RWPE2 (cell line): ENCODE results near the gene BMAL1.

Experiments
- ATAC-seq: fragments of 200-7000 bp; cut with Tn5 transposase; 3 replicates; pipeline ENCODE4 v1.9.1; 2021; ENCODE audit warnings: low read depth
- DNase-seq: peaks from one replicate; pipeline ENCODE4 v3.0.0-alpha.2; 2020; ENCODE audit warnings: low spot score
- H3K27ac ChIP-seq: fragments of 450-650 bp; 2 replicates; pipeline ENCODE4 v1.5.1; 2017; ENCODE audit warnings: mild to moderate bottlenecking; ENCODE audit not compliant: poor library complexity, severe bottlenecking
- H3K27me3 ChIP-seq: fragments of 250-450 bp; sonication (Bioruptor Pico); 2 replicates; pipeline ENCODE4 v1.5.1; 2021; ENCODE audit warnings: mild to moderate bottlenecking, moderate library complexity; ENCODE audit not compliant: insufficient read depth, poor library complexity, severe bottlenecking
- H3K36me3 ChIP-seq: fragments of 250-450 bp; sonication (Bioruptor Pico); 2 replicates; pipeline ENCODE4 v1.5.1; 2020; ENCODE audit warnings: low read depth, mild to moderate bottlenecking, moderate library complexity
- H3K4me1 ChIP-seq: fragments of 250-450 bp; sonication (Bioruptor Pico); 2 replicates; pipeline ENCODE4 v1.5.1; 2021; ENCODE audit warnings: mild to moderate bottlenecking, moderate library complexity; ENCODE audit not compliant: insufficient read depth, poor library complexity, severe bottlenecking
- H3K4me3 ChIP-seq: fragments of 250-450 bp; sonication (Bioruptor Pico); 2 replicates; pipeline ENCODE4 v1.5.1; 2021; ENCODE audit warnings: mild to moderate bottlenecking, moderate library complexity; ENCODE audit not compliant: severe bottlenecking
- H3K9me3 ChIP-seq: fragments of 250-450 bp; sonication (Bioruptor Pico); 2 replicates; pipeline ENCODE4 v1.5.1; 2021; ENCODE audit warnings: mild to moderate bottlenecking, moderate library complexity; ENCODE audit not compliant: severe bottlenecking
- TF ChIP-seq, protein P1 (sequence below): fragments of 450-650 bp; IDR thresholded peaks from one replicate; pipeline ENCODE4 v1.5.1; 2017; ENCODE audit warnings: mild to moderate bottlenecking, moderate library complexity; ENCODE audit not compliant: poor library complexity, severe bottlenecking

BMAL1 gene

GRCh38 chr11:13343931-13344717 is 66.5 kb downstream of the BMAL1 start:
- DNase-seq (no peak), ATAC-seq (peak; percentile 43; the same call in 2 of the 3 replicates)
- no peaks in the 10 kb centered on the region for H3K36me3 ChIP-seq
- TF ChIP-seq, protein P1, sequence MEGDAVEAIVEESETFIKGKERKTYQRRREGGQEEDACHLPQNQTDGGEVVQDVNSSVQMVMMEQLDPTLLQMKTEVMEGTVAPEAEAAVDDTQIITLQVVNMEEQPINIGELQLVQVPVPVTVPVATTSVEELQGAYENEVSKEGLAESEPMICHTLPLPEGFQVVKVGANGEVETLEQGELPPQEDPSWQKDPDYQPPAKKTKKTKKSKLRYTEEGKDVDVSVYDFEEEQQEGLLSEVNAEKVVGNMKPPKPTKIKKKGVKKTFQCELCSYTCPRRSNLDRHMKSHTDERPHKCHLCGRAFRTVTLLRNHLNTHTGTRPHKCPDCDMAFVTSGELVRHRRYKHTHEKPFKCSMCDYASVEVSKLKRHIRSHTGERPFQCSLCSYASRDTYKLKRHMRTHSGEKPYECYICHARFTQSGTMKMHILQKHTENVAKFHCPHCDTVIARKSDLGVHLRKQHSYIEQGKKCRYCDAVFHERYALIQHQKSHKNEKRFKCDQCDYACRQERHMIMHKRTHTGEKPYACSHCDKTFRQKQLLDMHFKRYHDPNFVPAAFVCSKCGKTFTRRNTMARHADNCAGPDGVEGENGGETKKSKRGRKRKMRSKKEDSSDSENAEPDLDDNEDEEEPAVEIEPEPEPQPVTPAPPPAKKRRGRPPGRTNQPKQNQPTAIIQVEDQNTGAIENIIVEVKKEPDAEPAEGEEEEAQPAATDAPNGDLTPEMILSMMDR: peak; percentile 91
- H3K27me3 ChIP-seq: no peaks in the 10 kb centered on the region
- H3K4me1 ChIP-seq: peaks cover 6% of the 10 kb centered on the region
- H3K27ac ChIP-seq: no peak overlapping the region
- no peaks in the 10 kb centered on the region for H3K9me3 ChIP-seq
- H3K4me3 ChIP-seq: no peak overlapping the region

- ATAC-seq (no peak), DNase-seq (no peak)
- TF ChIP-seq, protein P1: no peak
- H3K27me3 ChIP-seq: no peaks in the 10 kb centered on the region
- H3K4me1 ChIP-seq: no peaks in the 10 kb centered on the region
- H3K9me3 ChIP-seq: no peaks in the 10 kb centered on the region
- no peaks in the 10 kb centered on the region; the same call in 1 of the 2 replicates for H3K36me3 ChIP-seq
- H3K27ac ChIP-seq: no peak overlapping the region
- no peak overlapping the region for H3K4me3 ChIP-seq
Observed at GRCh38 chr11:13344818-13345217, 67.2 kb downstream of the BMAL1 start.

DNA sequence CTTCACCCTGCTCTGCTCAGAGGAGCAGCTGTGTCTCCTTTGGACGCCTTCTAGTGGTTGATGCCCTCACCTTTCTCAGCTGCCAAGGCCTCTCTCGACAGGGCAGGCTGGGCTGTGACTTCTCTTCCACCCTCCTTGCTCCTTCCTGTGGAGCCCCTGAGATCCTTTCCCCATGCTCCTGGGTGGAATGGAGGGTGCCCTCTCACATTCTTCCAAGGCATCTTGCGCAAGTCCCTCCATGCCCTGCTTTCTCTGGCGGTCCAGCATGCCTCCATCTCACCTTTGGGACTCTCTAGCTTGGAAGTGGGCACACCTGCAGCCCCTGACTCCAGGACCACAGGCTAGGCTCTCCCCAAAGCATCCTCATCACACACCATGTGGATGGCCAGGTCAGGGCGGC is 68.9 kb downstream of the BMAL1 start:
- Histone ChIP-seq H3K27ac (no peak overlapping the region), H3K4me3 (no peak overlapping the region), H3K36me3 (peaks cover 8% of the 10 kb centered on the region), H3K9me3 (no peaks in the 10 kb centered on the region), H3K27me3 (no peaks in the 10 kb centered on the region), H3K4me1 (no peaks in the 10 kb centered on the region)
- ATAC-seq (no peak), DNase-seq (no peak)
- TF ChIP-seq, protein P1: no peak

GRCh38 chr11:13347901-13348300 is 70.3 kb downstream of the BMAL1 start:
- peaks cover 8% of the 10 kb centered on the region for H3K36me3 ChIP-seq
- H3K27me3 ChIP-seq: no peaks in the 10 kb centered on the region
- no peaks in the 10 kb centered on the region for H3K9me3 ChIP-seq
- no peak overlapping the region for H3K4me3 ChIP-seq
- no peak for DNase-seq
- no peaks in the 10 kb centered on the region for H3K4me1 ChIP-seq
- TF ChIP-seq, protein P1: no peak
- no peak overlapping the region for H3K27ac ChIP-seq
- ATAC-seq: peak; percentile 10; the same call in 1 of the 3 replicates

- no peak for DNase-seq
- Histone ChIP-seq H3K27me3 (no peaks in the 10 kb centered on the region), H3K36me3 (peaks cover 8% of the 10 kb centered on the region), H3K4me3 (no peak overlapping the region), H3K27ac (no peak overlapping the region), H3K4me1 (no peaks in the 10 kb centered on the region), H3K9me3 (no peaks in the 10 kb centered on the region)
- no peak for ATAC-seq
- TF ChIP-seq, protein P1: no peak
Observed at GRCh38 chr11:13348305-13348704, 70.7 kb downstream of the BMAL1 start.
